HG03064 (cell line): ENCODE results near the gene MARCKSL1.

Experiments used
- ATAC-seq: cut with Tn5 transposase; IDR thresholded peaks from one replicate; pipeline ENCODE4 v1.9.1; 2021; ENCODE audit warnings: low read depth; ENCODE audit not compliant: unreplicated experiment

MARCKSL1 gene

DNA sequence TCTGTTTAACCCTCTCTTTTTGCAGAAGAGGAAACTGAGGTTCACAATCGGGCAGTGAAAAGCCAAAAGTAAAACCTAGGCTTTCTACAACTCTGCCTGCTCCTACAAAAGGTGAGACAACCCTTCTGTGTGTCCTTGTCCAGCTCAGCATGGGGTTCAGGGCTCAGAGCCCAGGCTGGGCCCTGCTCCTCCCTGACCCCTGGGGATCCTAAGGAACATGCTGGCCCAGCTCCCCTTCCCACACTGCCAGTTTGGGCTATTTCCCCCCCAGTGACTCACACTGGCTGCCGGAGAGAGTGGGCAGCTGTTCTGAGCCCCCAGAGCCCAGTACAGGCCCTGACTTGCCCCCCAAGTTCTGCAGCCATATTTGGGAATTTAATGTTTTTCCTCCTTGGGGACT lies 17.4 kb upstream of the MARCKSL1 start:
- ATAC-seq, result no peak

GRCh38 chr1:32352831-32353383 lies 16.9 kb upstream of the MARCKSL1 start:
- ATAC-seq, result no peak

DNA sequence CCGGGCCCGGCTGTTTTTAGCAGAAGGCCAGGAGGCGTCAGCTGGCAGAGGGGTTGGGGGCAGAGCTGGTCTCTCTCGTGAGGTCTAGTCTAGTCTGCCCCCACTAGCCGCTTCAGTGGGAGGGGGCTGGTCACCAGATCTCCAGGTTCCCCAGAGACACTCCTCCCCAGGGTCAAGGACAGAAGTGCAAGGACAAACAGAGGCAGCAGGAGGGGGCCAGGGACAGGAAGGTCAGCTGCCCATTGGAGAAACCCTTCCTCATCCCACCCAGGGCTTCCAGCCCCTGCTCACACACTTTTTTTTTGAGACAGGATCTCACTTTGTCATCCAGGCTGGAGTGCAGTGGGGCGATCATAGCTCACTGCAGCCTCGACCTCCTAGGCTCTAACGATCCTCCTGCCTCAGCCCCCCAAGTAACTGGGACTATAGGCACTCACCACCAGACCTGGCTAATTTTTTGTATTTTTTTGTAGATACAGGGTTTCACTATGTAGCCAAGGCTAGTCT lies 16.3 kb upstream of the MARCKSL1 start:
- ATAC-seq, result no peak

GRCh38 chr1:32351399-32352238 lies 15.6 kb upstream of the MARCKSL1 start:
- ATAC-seq, result peak; percentile 84

DNA sequence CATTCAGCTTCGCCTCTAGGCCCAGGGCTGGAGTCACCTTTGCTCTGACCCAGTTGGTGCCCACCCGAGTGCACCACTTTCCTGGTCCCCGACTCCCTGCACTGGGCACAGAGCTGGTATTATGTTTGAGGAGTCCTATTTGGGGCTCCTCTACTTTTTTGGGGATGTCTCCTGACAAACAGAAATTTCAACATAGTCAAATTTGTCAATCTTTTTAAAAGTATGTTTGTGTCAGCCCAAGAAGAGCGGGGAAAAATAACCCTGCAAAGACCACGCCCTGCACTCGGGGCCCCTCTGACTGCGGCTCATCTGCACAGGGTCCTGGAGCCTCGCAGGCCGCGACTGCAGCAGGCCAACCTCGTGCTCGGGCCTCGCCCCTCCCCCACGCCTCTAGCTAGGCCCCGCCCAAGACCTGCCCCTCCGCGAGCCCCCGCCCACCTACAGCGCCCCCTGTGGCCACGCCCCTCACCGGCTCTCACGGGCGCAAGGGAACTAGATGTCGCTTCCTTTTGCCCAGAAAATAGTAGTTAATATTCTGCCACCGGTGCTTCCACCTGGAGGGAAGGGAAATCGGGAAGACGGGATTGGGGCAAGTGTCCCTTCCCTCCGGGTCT lies 14.9 kb upstream of the MARCKSL1 start:
- ATAC-seq, result peak; percentile 41

- no peak for ATAC-seq
Observed at GRCh38 chr1:32349211-32349708, 13.2 kb upstream of the MARCKSL1 start.

- ATAC-seq, result no peak
Observed at GRCh38 chr1:32346532-32347157, 10.6 kb upstream of the MARCKSL1 start.

- ATAC-seq, result no peak
Observed at GRCh38 chr1:32345289-32345827, 9.3 kb upstream of the MARCKSL1 start.

- ATAC-seq, result no peak
Observed at GRCh38 chr1:32342704-32343103, 6.7 kb upstream of the MARCKSL1 start.

- ATAC-seq, result no peak
Observed at GRCh38 chr1:32341971-32342370, 5.9 kb upstream of the MARCKSL1 start.

DNA sequence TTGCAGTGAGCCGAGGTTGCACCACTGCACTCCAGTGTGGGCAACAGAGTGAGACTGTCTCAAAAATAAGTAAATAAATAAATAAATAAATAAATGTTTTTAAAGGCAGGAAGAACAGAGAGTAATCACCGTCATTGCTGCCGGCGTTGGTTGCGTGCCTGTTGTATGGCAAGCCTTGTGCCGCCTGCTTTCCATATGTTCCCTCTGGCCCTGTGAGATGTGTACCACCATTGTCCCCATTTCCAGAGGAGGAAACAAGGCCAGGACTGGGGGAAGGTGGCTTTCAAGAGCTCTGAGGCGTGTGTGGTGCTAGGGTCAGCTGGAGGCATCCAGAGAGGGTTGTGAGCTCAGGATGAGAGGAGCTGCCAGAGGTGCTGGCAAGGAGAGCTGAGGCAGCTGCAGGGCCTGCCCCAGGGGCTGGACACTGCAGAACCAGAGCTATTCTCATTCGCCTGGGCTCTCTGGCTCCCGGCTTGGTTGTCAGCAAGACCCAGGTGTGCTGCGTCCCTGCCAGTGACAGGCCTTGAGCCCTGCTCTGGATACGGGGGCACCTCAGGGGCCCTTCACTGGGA lies 5.2 kb upstream of the MARCKSL1 start:
- ATAC-seq, result no peak

- ATAC-seq, result no peak
Observed at GRCh38 chr1:32339363-32339978, 3.4 kb upstream of the MARCKSL1 start.

DNA sequence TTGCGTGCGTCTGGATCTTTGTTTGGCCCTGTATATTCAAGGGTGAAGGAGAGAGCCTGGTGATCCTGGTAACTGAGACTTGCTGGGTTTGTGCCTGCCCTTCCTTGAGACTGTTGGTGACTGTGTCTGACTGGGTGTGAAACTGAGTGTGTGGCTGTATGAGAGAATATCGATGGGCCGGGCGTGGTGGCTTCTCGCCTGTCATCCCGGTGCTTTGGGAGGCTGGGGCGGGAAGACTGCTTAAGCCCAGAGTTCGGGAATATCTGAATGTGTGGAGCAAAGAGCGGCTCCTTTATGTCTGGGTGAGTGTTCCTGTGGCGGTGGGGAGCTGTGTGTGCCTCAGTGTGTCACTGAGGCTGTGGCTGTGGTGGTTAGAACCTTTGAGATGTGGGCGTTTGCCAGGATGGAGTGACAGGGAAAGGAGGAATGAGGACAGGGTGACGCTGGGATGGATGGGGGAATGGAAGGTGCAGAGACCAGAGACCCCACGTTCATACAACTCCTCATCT lies 2.7 kb upstream of the MARCKSL1 start:
- ATAC-seq, result no peak

- no peak for ATAC-seq
Observed at GRCh38 chr1:32337855-32338636, 2.0 kb upstream of the MARCKSL1 start.

DNA sequence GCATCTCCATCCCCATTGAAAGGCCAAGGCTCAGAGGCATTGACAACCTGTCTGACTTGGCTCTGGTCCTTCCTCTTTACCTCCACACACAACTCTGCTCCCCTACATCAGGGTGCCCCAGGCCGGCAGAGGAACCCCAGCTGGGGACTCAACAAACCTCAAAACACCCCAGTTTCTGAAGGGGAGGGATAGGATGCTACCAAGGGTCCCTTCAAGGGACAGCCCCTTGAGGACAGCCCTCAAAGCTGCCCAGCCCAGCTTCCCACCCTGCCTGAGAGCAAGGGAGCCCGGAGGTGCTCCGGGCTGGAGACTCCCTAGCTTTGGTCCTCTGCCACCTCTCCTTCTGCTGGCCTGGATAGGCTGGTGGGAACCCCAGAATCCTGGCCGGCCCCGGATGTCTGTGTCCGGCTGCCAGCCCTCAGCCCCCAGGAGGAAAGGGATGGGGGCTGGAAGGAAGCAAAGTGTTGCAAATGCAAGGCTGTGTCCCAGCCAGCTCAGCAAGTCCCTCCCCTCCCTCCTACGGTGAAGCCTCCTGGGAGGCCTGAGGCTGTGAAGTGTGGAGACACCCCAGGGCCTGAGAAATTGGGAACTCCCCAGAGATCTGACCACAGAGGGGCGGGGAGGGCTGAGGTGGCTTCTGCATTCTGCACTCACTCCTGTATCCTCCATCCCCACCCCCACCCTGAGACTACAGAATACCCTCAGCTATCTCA lies 1.1 kb upstream of the MARCKSL1 start:
- ATAC-seq, result no peak

GRCh38 chr1:32336591-32336932 lies 529 bp upstream of the MARCKSL1 start:
- ATAC-seq, result no peak

GRCh38 chr1:32335535-32335789 lies 571 bp downstream of the MARCKSL1 start:
- no peak for ATAC-seq

- no peak for ATAC-seq
Observed at GRCh38 chr1:32334864-32335534, 1.0 kb downstream of the MARCKSL1 start.
